Esophagus muscularis mucosa (tissue), 4 donors: ENCODE results near the gene IL12A.

Source experiments
- CTCF ChIP-seq, 3 experiments: fragments of 200-600 bp in 2 of 3; fragments of 450-650 bp in 1 of 3; sonication (generic) in 2 of 3; IDR thresholded peaks; one replicate each; pipeline ENCODE4 v1.5.1; 2017 to 2019; ENCODE audit warnings: antibody characterized with exemption in 3 of 3, mild to moderate bottlenecking in 2 of 3, moderate library complexity in 1 of 3
- EP300 ChIP-seq: sonication (generic); formaldehyde crosslinking; IDR thresholded peaks from one replicate; pipeline ENCODE4 v1.6.1; 2017; ENCODE audit warnings: antibody characterized with exemption
- POLR2A ChIP-seq: fragments of 450-650 bp; IDR thresholded peaks from one replicate; pipeline ENCODE4 v1.6.1; 2017; ENCODE audit warnings: antibody characterized with exemption, moderate library complexity, mild to moderate bottlenecking, low read depth
- POLR2AphosphoS5 ChIP-seq, 2 donors: sonication (generic); formaldehyde crosslinking; IDR thresholded peaks; one replicate each; pipeline ENCODE4 v1.6.1; 2017; ENCODE audit warnings: antibody characterized with exemption in 2 of 2

- TF ChIP-seq POLR2A (no peak), CTCF (IDR thresholded peaks at IDR 0.05) (no peak), POLR2AphosphoS5 (IDR thresholded peaks at IDR 0.05) (no peak), EP300 (no peak)
Measured at GRCh38 chr3:159989973-159990846, 1.6 kb downstream of the IL12A start.
